Muscle layer of duodenum (tissue), 2 donors: ENCODE results near the gene EDN2.
A peak's percentile ranks its signal among the peaks of the same experiment; 100 is the strongest.

ENCODE experiments used
- H3K27ac ChIP-seq: one replicate; pipeline ENCODE4 v1.7.0; 2013; ENCODE audit warnings: mild to moderate bottlenecking, low read length
- H3K27me3 ChIP-seq: one replicate; pipeline ENCODE4 v1.7.0; 2013; ENCODE audit warnings: low read depth, mild to moderate bottlenecking, control low read depth, low read length
- H3K36me3 ChIP-seq, 2 donors: one replicate each; pipeline ENCODE4 v1.7.0; 2013; ENCODE audit warnings: low read length in 2 of 2, control low read depth in 1 of 2, mild to moderate bottlenecking in 1 of 2; ENCODE audit not compliant: insufficient read depth in 2 of 2, control insufficient read depth in 1 of 2
- H3K4me1 ChIP-seq, 2 donors: one replicate each; pipeline ENCODE4 v1.7.0; 2013; ENCODE audit warnings: low read length in 2 of 2, mild to moderate bottlenecking in 2 of 2, control low read depth in 1 of 2, moderate library complexity in 1 of 2; ENCODE audit not compliant: insufficient read depth in 2 of 2, control insufficient read depth in 1 of 2
- H3K4me3 ChIP-seq, 2 donors: one replicate each; pipeline ENCODE4 v1.7.0; 2013; ENCODE audit warnings: low read length in 2 of 2, low read depth in 1 of 2, mild to moderate bottlenecking in 1 of 2
- H3K9me3 ChIP-seq, 2 donors: one replicate each; pipeline ENCODE4 v1.7.0; 2013; ENCODE audit warnings: low read length in 2 of 2, control low read depth in 1 of 2, mild to moderate bottlenecking in 1 of 2; ENCODE audit not compliant: control insufficient read depth in 1 of 2
- donor health status: healthy.

The EDN2 gene

GRCh38 chr1:41515778-41516167, 31.3 kb upstream of the EDN2 start:
- peak overlapping the region in 1 of 2 donors; percentile 61 for H3K4me3 ChIP-seq

GRCh38 chr1:41515131-41515678, 30.7 kb upstream of the EDN2 start:
- Histone ChIP-seq H3K36me3 (peaks cover 0 to 9% of the 10 kb centered on the region in 2 donors), H3K4me3 (no peak overlapping the region), H3K27ac (no peak overlapping the region), H3K4me1 (peaks cover 4 to 9% of the 10 kb centered on the region in 2 donors), H3K9me3 (no peaks in the 10 kb centered on the region), H3K27me3 (no peaks in the 10 kb centered on the region)

More at GRCh38 chr1:41515778-41516167, 31.3 kb upstream of the EDN2 start:
- Histone ChIP-seq H3K27me3 (no peaks in the 10 kb centered on the region), H3K36me3 (peaks cover 0 to 8% of the 10 kb centered on the region in 2 donors), H3K27ac (no peak overlapping the region), H3K9me3 (no peaks in the 10 kb centered on the region), H3K4me1 (peaks cover 4 to 9% of the 10 kb centered on the region in 2 donors)

GRCh38 chr1:41514381-41514780, 29.9 kb upstream of the EDN2 start:
- Histone ChIP-seq H3K27ac (no peak overlapping the region), H3K9me3 (no peaks in the 10 kb centered on the region), H3K4me1 (peaks cover 4 to 9% of the 10 kb centered on the region in 2 donors), H3K36me3 (peaks cover 0 to 9% of the 10 kb centered on the region in 2 donors), H3K27me3 (no peaks in the 10 kb centered on the region), H3K4me3 (no peak overlapping the region)

GRCh38 chr1:41513383-41513735, 28.9 kb upstream of the EDN2 start:
- H3K4me3 ChIP-seq = no peak overlapping the region
- H3K4me1 ChIP-seq = peaks cover 4 to 9% of the 10 kb centered on the region in 2 donors

GRCh38 chr1:41512701-41513382, 28.4 kb upstream of the EDN2 start:
- no peaks in the 10 kb centered on the region for H3K27me3 ChIP-seq
- H3K9me3 ChIP-seq = no peaks in the 10 kb centered on the region
- H3K36me3 ChIP-seq = peaks cover 0 to 9% of the 10 kb centered on the region in 2 donors
- peaks cover 4 to 9% of the 10 kb centered on the region in 2 donors for H3K4me1 ChIP-seq
- no peak overlapping the region for H3K27ac ChIP-seq
- H3K4me3 ChIP-seq = no peak overlapping the region

More at GRCh38 chr1:41513383-41513735, 28.9 kb upstream of the EDN2 start:
- peaks cover 0 to 9% of the 10 kb centered on the region in 2 donors for H3K36me3 ChIP-seq
- H3K27me3 ChIP-seq = no peaks in the 10 kb centered on the region
- H3K27ac ChIP-seq = no peak overlapping the region
- H3K9me3 ChIP-seq = no peaks in the 10 kb centered on the region

GRCh38 chr1:41511239-41511540, 26.7 kb upstream of the EDN2 start:
- H3K4me1 ChIP-seq = peaks cover 4 to 9% of the 10 kb centered on the region in 2 donors
- H3K27ac ChIP-seq = no peak overlapping the region
- no peaks in the 10 kb centered on the region for H3K9me3 ChIP-seq
- no peak overlapping the region for H3K4me3 ChIP-seq
- peaks cover 0 to 9% of the 10 kb centered on the region in 2 donors for H3K36me3 ChIP-seq
- H3K27me3 ChIP-seq = no peaks in the 10 kb centered on the region

- Histone ChIP-seq H3K27ac (no peak overlapping the region), H3K36me3 (peaks cover 0 to 9% of the 10 kb centered on the region in 2 donors), H3K9me3 (no peaks in the 10 kb centered on the region), H3K27me3 (no peaks in the 10 kb centered on the region), H3K4me3 (no peak overlapping the region), H3K4me1 (peaks cover 2 to 7% of the 10 kb centered on the region in 2 donors)
Observed at GRCh38 chr1:41510531-41511238, 26.2 kb upstream of the EDN2 start.

- Histone ChIP-seq H3K4me1 (no peaks in the 10 kb centered on the region), H3K4me3 (no peak overlapping the region), H3K36me3 (peaks cover 0 to 9% of the 10 kb centered on the region in 2 donors), H3K27ac (no peak overlapping the region), H3K27me3 (no peaks in the 10 kb centered on the region), H3K9me3 (no peaks in the 10 kb centered on the region)
Observed at GRCh38 chr1:41509270-41509671, 24.8 kb upstream of the EDN2 start.

- Histone ChIP-seq H3K36me3 (peaks cover 0 to 9% of the 10 kb centered on the region in 2 donors), H3K9me3 (no peaks in the 10 kb centered on the region)
Observed at GRCh38 chr1:41508290-41508689, 23.8 kb upstream of the EDN2 start.

GRCh38 chr1:41507836-41508235, 23.4 kb upstream of the EDN2 start:
- H3K4me3 ChIP-seq = no peak overlapping the region
- H3K9me3 ChIP-seq = no peaks in the 10 kb centered on the region
- H3K27ac ChIP-seq = no peak overlapping the region
- H3K36me3 ChIP-seq = peaks cover 0 to 8% of the 10 kb centered on the region in 2 donors
- no peaks in the 10 kb centered on the region for H3K27me3 ChIP-seq
- H3K4me1 ChIP-seq = no peaks in the 10 kb centered on the region

More at GRCh38 chr1:41508290-41508689, 23.8 kb upstream of the EDN2 start:
- no peaks in the 10 kb centered on the region for H3K4me1 ChIP-seq
- no peaks in the 10 kb centered on the region for H3K27me3 ChIP-seq
- no peak overlapping the region for H3K4me3 ChIP-seq
- H3K27ac ChIP-seq = no peak overlapping the region

- no peaks in the 10 kb centered on the region for H3K9me3 ChIP-seq
- peaks cover 0 to 4% of the 10 kb centered on the region in 2 donors for H3K36me3 ChIP-seq
- H3K4me1 ChIP-seq = no peaks in the 10 kb centered on the region
- no peak overlapping the region for H3K4me3 ChIP-seq
- H3K27ac ChIP-seq = no peak overlapping the region
- no peaks in the 10 kb centered on the region for H3K27me3 ChIP-seq
Observed at GRCh38 chr1:41507110-41507720, 22.7 kb upstream of the EDN2 start.
